Measurements from ENCODE around the gene AP3S1. TPM values are rescaled to one million over a fixed set of nuclear protein-coding genes. Genes with fewer than 3 reads are reported as not detected.

AP3S1 gene
- polyA plus RNA-seq, 3 donors = 30.2 to 86.1 (median 84.8) TPM

- intact Hi-C loops (cut with micrococcal nuclease) = no loop called here
- Mint-ChIP-seq H3K27me3 (ENCODE audit: low read depth in 3 of 3) (no peaks in the 10 kb centered on the region), H3K4me3 (no peak overlapping the region), H3K27ac (no peak overlapping the region), H3K36me3 (peaks cover 33 to 38% of the 10 kb centered on the region in 2 donors), H3K4me1 (peaks cover 4% of the 10 kb centered on the region), H3K9me3 (no peaks in the 10 kb centered on the region)
- DNase-seq = no peak
- H3K9me3 ChIP-seq (replicated peaks in 1 of 2; ENCODE audit: control insufficient read depth in 1 of 2, insufficient read depth in 1 of 2, low read length in 2 of 2) = no peaks in the 10 kb centered on the region
- WGBS (ENCODE audit: insufficient coverage) = 100% methylated on average over 2 of the region's 3 CpGs
- peaks cover 0 to 20% of the 10 kb centered on the region in 2 donors for H3K36me3 ChIP-seq (replicated peaks in 1 of 2; ENCODE audit: control insufficient read depth in 1 of 2, insufficient read depth in 2 of 2, low read length in 2 of 2)
- H3K4me3 ChIP-seq (replicated peaks in 1 of 3; ENCODE audit: low read depth in 2 of 3, low read length in 3 of 3) = no peak overlapping the region
- no peak overlapping the region for H3K9ac ChIP-seq (ENCODE audit: insufficient read depth, low read length, poor library complexity, severe bottlenecking)
- no peaks in the 10 kb centered on the region for H3K4me1 ChIP-seq (ENCODE audit: control insufficient read depth in 1 of 2, insufficient read depth in 2 of 2, low read length in 2 of 2)
- no peak overlapping the region for H3K4me2 ChIP-seq (replicated peaks; ENCODE audit: extremely low read depth, low read length, poor library complexity, severe bottlenecking)
- H3K27me3 ChIP-seq (ENCODE audit: control insufficient read depth in 2 of 2, insufficient read depth in 2 of 2, low read length in 2 of 2) = no peaks in the 10 kb centered on the region
- H4K20me1 ChIP-seq (ENCODE audit: insufficient read depth, low read length) = no peaks in the 10 kb centered on the region
- no peak for TF ChIP-seq CTCF (IDR thresholded peaks at IDR 0.05)
- no peak overlapping the region for H2AFZ ChIP-seq (ENCODE audit: insufficient read depth, low read depth, low read length, poor library complexity, severe bottlenecking)
- no peaks in the 10 kb centered on the region for H3K79me2 ChIP-seq (ENCODE audit: insufficient read depth, low read length)
- H3K27ac ChIP-seq (ENCODE audit: low read depth in 1 of 2, low read length in 2 of 2) = no peak overlapping the region
Observed at GRCh38 chr5:115894342-115894741, 52.6 kb downstream of the AP3S1 start.

- Histone ChIP-seq H2AFZ (ENCODE audit: insufficient read depth, low read depth, low read length, poor library complexity, severe bottlenecking) (no peak overlapping the region), H4K20me1 (ENCODE audit: insufficient read depth, low read length) (no peaks in the 10 kb centered on the region), H3K4me2 (replicated peaks; ENCODE audit: extremely low read depth, low read length, poor library complexity, severe bottlenecking) (no peak overlapping the region), H3K9ac (ENCODE audit: insufficient read depth, low read length, poor library complexity, severe bottlenecking) (no peak overlapping the region), H3K27me3 (ENCODE audit: control insufficient read depth in 2 of 2, insufficient read depth in 2 of 2, low read length in 2 of 2) (no peaks in the 10 kb centered on the region), H3K9me3 (replicated peaks in 1 of 2; ENCODE audit: control insufficient read depth in 1 of 2, insufficient read depth in 1 of 2, low read length in 2 of 2) (no peaks in the 10 kb centered on the region), H3K36me3 (replicated peaks in 1 of 2; ENCODE audit: control insufficient read depth in 1 of 2, insufficient read depth in 2 of 2, low read length in 2 of 2) (peaks cover 0 to 26% of the 10 kb centered on the region in 2 donors), H3K4me1 (ENCODE audit: control insufficient read depth in 1 of 2, insufficient read depth in 2 of 2, low read length in 2 of 2) (no peaks in the 10 kb centered on the region), H3K27ac (ENCODE audit: low read depth in 1 of 2, low read length in 2 of 2) (no peak overlapping the region), H3K79me2 (ENCODE audit: insufficient read depth, low read length) (no peaks in the 10 kb centered on the region), H3K4me3 (replicated peaks in 1 of 3; ENCODE audit: low read depth in 2 of 3, low read length in 3 of 3) (no peak overlapping the region)
- Mint-ChIP-seq H3K4me1 (peaks cover 4% of the 10 kb centered on the region), H3K4me3 (no peak overlapping the region), H3K27me3 (ENCODE audit: low read depth in 3 of 3) (no peaks in the 10 kb centered on the region), H3K9me3 (no peaks in the 10 kb centered on the region), H3K27ac (no peak overlapping the region), H3K36me3 (peaks cover 29 to 37% of the 10 kb centered on the region in 2 donors)
- WGBS (ENCODE audit: insufficient coverage) = 90% methylated on average over 2 of the region's 3 CpGs
- intact Hi-C loops (cut with micrococcal nuclease) = no loop called here
- no peak for DNase-seq
- TF ChIP-seq CTCF (IDR thresholded peaks at IDR 0.05) = no peak
Observed at GRCh38 chr5:115895821-115896220, 54.1 kb downstream of the AP3S1 start.

All from CD14-positive monocyte (primary cell).